ENCODE data around the gene HOXA11.
A peak's percentile ranks its signal among the peaks of the same experiment; 100 is the strongest.

HOXA11 gene

DNA sequence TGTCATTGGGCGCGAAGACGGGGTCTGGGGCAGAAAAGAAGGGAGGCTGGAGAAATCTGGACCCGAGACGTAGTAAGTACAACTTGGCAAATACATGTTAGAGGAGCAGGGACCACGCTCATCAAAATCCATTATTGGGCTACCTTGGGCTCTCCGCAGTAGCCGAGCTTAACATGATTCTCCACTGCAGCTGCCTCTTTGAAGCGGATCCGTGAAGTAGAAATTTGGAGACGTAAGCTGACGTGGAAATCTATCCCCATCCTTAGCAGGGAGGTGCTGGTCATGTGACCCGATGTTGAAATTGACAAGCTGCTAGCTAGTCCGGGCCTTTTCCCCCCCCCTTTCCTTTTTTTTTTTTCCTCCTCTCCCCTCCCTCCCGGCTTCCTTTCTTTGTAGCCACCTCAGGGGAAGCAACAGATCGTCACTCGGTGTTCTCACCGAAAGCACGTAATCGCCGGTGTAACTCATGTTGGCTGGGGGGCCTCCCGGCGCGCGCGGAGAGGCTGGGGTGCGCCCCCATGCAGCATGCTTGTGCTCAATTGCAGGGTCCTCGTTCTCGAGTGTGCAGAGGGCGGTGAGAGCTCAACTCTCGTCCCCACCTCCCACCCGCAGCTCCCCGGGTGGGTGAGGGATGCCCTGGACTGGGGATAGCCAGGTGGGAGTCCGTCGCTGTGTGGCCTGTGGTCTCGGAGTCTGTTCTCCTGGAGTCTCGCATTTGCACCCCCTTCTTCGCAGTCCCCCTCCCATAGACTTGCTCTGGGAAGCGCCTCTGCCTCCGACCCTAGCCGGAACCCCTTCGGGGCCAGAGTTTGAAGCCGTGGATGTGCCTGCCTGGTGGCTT, at the start of gene HOXA11:
TSS of gene HOXA11 (minus strand) at position 220 of the 841 bp plus-strand sequence. CDS start at position 132, 88 bp downstream.
- H3K4me1 ChIP-seq (ENCODE audit: control insufficient read depth, insufficient read depth, low read length, unreplicated experiment): no peaks in the 10 kb centered on the region
- H3K79me2 ChIP-seq (ENCODE audit: control insufficient read depth, insufficient read depth, low read length, unreplicated experiment): no peaks in the 10 kb centered on the region
- no peak within 1 kb of the TSS for H3K27ac ChIP-seq (ENCODE audit: low read depth, low read length)
- H3K27me3 ChIP-seq (ENCODE audit: insufficient read depth, low read length): peaks cover 91% of the 10 kb centered on the region
- H3K36me3 ChIP-seq (ENCODE audit: insufficient read depth, low read length): no peaks in the 10 kb centered on the region
- H3K4me3 ChIP-seq (ENCODE audit: low read depth, low read length): peak within 1 kb of the TSS; percentile 78
- H2AFZ ChIP-seq (ENCODE audit: low read length, unreplicated experiment): peak within 1 kb of the TSS; percentile 84

DNA sequence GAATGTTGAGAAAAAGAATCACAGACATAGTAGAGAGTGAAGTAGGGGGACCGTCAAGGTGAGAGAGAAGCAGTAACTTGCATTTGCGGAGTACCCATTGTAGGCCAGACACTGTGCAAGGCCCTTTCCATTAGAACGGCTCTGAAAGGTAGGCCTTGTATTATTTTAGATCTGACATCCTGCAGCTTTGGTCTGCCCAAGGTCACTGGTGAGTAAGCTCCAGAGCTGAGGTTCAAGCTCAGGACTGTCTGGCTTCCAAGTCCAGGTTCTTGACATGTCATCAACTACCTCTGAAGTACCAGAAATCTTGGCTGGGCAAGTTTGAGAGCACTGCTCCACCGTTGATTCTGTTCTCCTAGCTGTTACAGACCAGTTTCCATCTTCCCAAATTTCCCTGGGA, 44.4 kb upstream of the HOXA11 start:
- no peak overlapping the region for H3K4me3 ChIP-seq (ENCODE audit: low read depth, low read length)
- no peaks in the 10 kb centered on the region for H3K36me3 ChIP-seq (ENCODE audit: insufficient read depth, low read length)
- peaks cover 26% of the 10 kb centered on the region for H3K27me3 ChIP-seq (ENCODE audit: insufficient read depth, low read length)
- H2AFZ ChIP-seq (ENCODE audit: low read length, unreplicated experiment): no peak overlapping the region
- H3K79me2 ChIP-seq (ENCODE audit: control insufficient read depth, insufficient read depth, low read length, unreplicated experiment): no peaks in the 10 kb centered on the region
- H3K4me1 ChIP-seq (ENCODE audit: control insufficient read depth, insufficient read depth, low read length, unreplicated experiment): no peaks in the 10 kb centered on the region
- no peak overlapping the region for H3K27ac ChIP-seq (ENCODE audit: low read depth, low read length)

- Histone ChIP-seq H3K36me3 (ENCODE audit: insufficient read depth, low read length) (no peaks in the 10 kb centered on the region), H3K27me3 (ENCODE audit: insufficient read depth, low read length) (peaks cover 67% of the 10 kb centered on the region)
Measured at GRCh38 chr7:27224983-27225934, 40.2 kb upstream of the HOXA11 start.

DNA sequence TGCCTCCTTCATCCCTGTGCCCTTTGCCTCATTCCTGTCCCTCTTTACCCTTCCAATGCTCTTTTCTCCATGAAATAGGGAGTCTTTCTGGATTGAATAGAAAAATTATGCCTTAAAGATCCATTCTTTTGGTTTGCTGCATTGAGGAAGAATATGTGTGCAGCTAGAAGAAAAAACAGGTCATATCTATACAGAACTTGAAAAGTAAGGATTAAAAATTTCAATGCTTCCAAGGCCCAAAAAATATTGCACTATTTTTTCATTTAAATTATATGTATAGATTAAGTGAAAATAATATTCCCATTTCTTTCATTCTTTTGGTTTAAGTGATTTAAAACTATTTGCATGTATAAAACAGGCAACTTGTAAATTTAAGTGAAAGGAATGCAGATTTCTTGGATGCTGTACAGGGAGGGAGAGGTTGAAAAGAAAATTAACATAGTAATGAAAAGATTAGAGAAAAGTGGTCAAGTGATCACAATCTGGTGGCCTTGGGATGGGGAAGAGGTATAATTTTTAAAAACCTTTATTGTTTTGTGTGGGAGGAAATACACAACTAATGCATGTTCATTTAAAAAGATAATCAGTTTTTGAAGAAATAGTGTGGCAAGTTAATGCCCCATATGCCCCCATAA, 39.0 kb upstream of the HOXA11 start:
- peaks cover 78% of the 10 kb centered on the region for H3K27me3 ChIP-seq (ENCODE audit: insufficient read depth, low read length)
- no peak overlapping the region for H3K27ac ChIP-seq (ENCODE audit: low read depth, low read length)
- H3K36me3 ChIP-seq (ENCODE audit: insufficient read depth, low read length): no peaks in the 10 kb centered on the region
- no peaks in the 10 kb centered on the region for H3K79me2 ChIP-seq (ENCODE audit: control insufficient read depth, insufficient read depth, low read length, unreplicated experiment)
- no peaks in the 10 kb centered on the region for H3K4me1 ChIP-seq (ENCODE audit: control insufficient read depth, insufficient read depth, low read length, unreplicated experiment)
- H3K4me3 ChIP-seq (ENCODE audit: low read depth, low read length): no peak overlapping the region
- H2AFZ ChIP-seq (ENCODE audit: low read length, unreplicated experiment): no peak overlapping the region

More at GRCh38 chr7:27224983-27225934, 40.2 kb upstream of the HOXA11 start:
- Histone ChIP-seq H3K79me2 (ENCODE audit: control insufficient read depth, insufficient read depth, low read length, unreplicated experiment) (no peaks in the 10 kb centered on the region), H3K4me1 (ENCODE audit: control insufficient read depth, insufficient read depth, low read length, unreplicated experiment) (no peaks in the 10 kb centered on the region), H3K27ac (ENCODE audit: low read depth, low read length) (no peak overlapping the region), H3K4me3 (ENCODE audit: low read depth, low read length) (no peak overlapping the region), H2AFZ (ENCODE audit: low read length, unreplicated experiment) (no peak overlapping the region)

DNA sequence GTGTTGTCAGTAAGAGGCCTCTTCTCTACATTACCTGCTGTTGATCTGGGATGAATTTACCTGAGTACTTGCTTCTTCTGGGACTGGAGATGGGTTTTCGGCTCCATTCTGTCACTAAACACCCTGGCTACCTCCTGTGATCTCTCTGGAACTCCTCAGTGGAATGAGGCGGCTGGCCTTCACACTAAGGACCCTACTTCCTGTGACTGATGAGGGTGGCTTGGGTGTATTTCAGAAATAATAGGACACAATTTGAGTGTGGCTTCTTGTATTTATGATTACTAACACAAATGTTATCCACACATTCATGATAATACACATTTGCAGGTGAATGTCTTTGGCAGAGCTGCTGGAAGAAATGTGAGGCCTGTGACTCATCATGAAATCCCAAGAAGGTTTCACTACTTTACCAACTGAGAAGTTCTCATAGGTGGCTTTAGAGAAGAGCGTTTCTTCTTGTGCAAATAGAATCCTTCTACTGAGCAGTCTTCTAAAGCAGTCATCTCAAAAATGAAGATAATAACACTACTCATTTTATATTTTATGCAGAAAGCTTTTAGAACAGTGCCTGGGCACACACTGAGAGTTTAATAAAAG, 36.3 kb upstream of the HOXA11 start:
- Histone ChIP-seq H3K36me3 (ENCODE audit: insufficient read depth, low read length) (no peaks in the 10 kb centered on the region), H3K4me3 (ENCODE audit: low read depth, low read length) (no peak overlapping the region), H3K4me1 (ENCODE audit: control insufficient read depth, insufficient read depth, low read length, unreplicated experiment) (no peaks in the 10 kb centered on the region), H3K27ac (ENCODE audit: low read depth, low read length) (no peak overlapping the region), H2AFZ (ENCODE audit: low read length, unreplicated experiment) (no peak overlapping the region), H3K27me3 (ENCODE audit: insufficient read depth, low read length) (peaks cover 80% of the 10 kb centered on the region), H3K79me2 (ENCODE audit: control insufficient read depth, insufficient read depth, low read length, unreplicated experiment) (no peaks in the 10 kb centered on the region)

GRCh38 chr7:27220440-27220955, 35.5 kb upstream of the HOXA11 start:
- Histone ChIP-seq H3K4me1 (ENCODE audit: control insufficient read depth, insufficient read depth, low read length, unreplicated experiment) (no peaks in the 10 kb centered on the region), H3K27ac (ENCODE audit: low read depth, low read length) (no peak overlapping the region), H3K36me3 (ENCODE audit: insufficient read depth, low read length) (no peaks in the 10 kb centered on the region), H3K27me3 (ENCODE audit: insufficient read depth, low read length) (peaks cover 79% of the 10 kb centered on the region), H3K4me3 (ENCODE audit: low read depth, low read length) (no peak overlapping the region), H2AFZ (ENCODE audit: low read length, unreplicated experiment) (no peak overlapping the region), H3K79me2 (ENCODE audit: control insufficient read depth, insufficient read depth, low read length, unreplicated experiment) (no peaks in the 10 kb centered on the region)

GRCh38 chr7:27219821-27220220, 34.8 kb upstream of the HOXA11 start:
- Histone ChIP-seq H3K36me3 (ENCODE audit: insufficient read depth, low read length) (no peaks in the 10 kb centered on the region), H3K4me3 (ENCODE audit: low read depth, low read length) (no peak overlapping the region), H3K79me2 (ENCODE audit: control insufficient read depth, insufficient read depth, low read length, unreplicated experiment) (no peaks in the 10 kb centered on the region), H3K4me1 (ENCODE audit: control insufficient read depth, insufficient read depth, low read length, unreplicated experiment) (no peaks in the 10 kb centered on the region), H3K27ac (ENCODE audit: low read depth, low read length) (no peak overlapping the region), H3K27me3 (ENCODE audit: insufficient read depth, low read length) (peaks cover 75% of the 10 kb centered on the region), H2AFZ (ENCODE audit: low read length, unreplicated experiment) (no peak overlapping the region)

- H3K4me3 ChIP-seq (ENCODE audit: low read depth, low read length): no peak overlapping the region
- peaks cover 68% of the 10 kb centered on the region for H3K27me3 ChIP-seq (ENCODE audit: insufficient read depth, low read length)
- no peaks in the 10 kb centered on the region for H3K36me3 ChIP-seq (ENCODE audit: insufficient read depth, low read length)
- H3K27ac ChIP-seq (ENCODE audit: low read depth, low read length): no peak overlapping the region
- H3K4me1 ChIP-seq (ENCODE audit: control insufficient read depth, insufficient read depth, low read length, unreplicated experiment): no peaks in the 10 kb centered on the region
- H2AFZ ChIP-seq (ENCODE audit: low read length, unreplicated experiment): no peak overlapping the region
- no peaks in the 10 kb centered on the region for H3K79me2 ChIP-seq (ENCODE audit: control insufficient read depth, insufficient read depth, low read length, unreplicated experiment)
Measured at GRCh38 chr7:27217951-27218350, 32.9 kb upstream of the HOXA11 start.

GRCh38 chr7:27215356-27215755, 30.3 kb upstream of the HOXA11 start:
- H3K36me3 ChIP-seq (ENCODE audit: insufficient read depth, low read length): no peaks in the 10 kb centered on the region
- H2AFZ ChIP-seq (ENCODE audit: low read length, unreplicated experiment): no peak overlapping the region
- no peak overlapping the region for H3K4me3 ChIP-seq (ENCODE audit: low read depth, low read length)
- no peak overlapping the region for H3K27ac ChIP-seq (ENCODE audit: low read depth, low read length)
- no peaks in the 10 kb centered on the region for H3K4me1 ChIP-seq (ENCODE audit: control insufficient read depth, insufficient read depth, low read length, unreplicated experiment)
- H3K79me2 ChIP-seq (ENCODE audit: control insufficient read depth, insufficient read depth, low read length, unreplicated experiment): no peaks in the 10 kb centered on the region
- peaks cover 66% of the 10 kb centered on the region for H3K27me3 ChIP-seq (ENCODE audit: insufficient read depth, low read length)
